Spinal cord (tissue), 10 donors: Measurements from ENCODE around the gene ZNF467. TPM values are rescaled to one million over a fixed set of nuclear protein-coding genes. Genes with fewer than 3 reads are reported as not detected.

ENCODE experiments used
- DNase-seq, 6 donors: peaks; one replicate each; pipeline versions ENCODE4 v3.0.0 to v3.0.0-alpha.2; 2013 to 2015; ENCODE audit warnings: low spot score in 6 of 6, low read depth in 4 of 6
- H3K27ac ChIP-seq: one replicate; pipeline ENCODE4 v1.5.1; 2013; ENCODE audit warnings: low read depth, low read length, control low read depth
- H3K27me3 ChIP-seq: one replicate; pipeline ENCODE4 v1.6.1; 2013; ENCODE audit warnings: low read length; ENCODE audit not compliant: control insufficient read depth, insufficient read depth
- H3K36me3 ChIP-seq: one replicate; pipeline ENCODE4 v1.6.1; 2013; ENCODE audit warnings: low read length; ENCODE audit not compliant: control insufficient read depth, insufficient read depth
- H3K4me1 ChIP-seq: one replicate; pipeline ENCODE4 v1.6.1; 2013; ENCODE audit warnings: low read length; ENCODE audit not compliant: control insufficient read depth, insufficient read depth
- H3K4me3 ChIP-seq: one replicate; pipeline ENCODE4 v1.5.1; 2013; ENCODE audit warnings: low read depth, low read length, control low read depth
- H3K9me3 ChIP-seq: one replicate; pipeline ENCODE4 v1.6.1; 2013; ENCODE audit warnings: low read length; ENCODE audit not compliant: control insufficient read depth, insufficient read depth
- WGBS: methylation state at CpG from one replicate; pipeline ENCODE4 v1.1.5; 2013; ENCODE audit warnings: missing lambda C conversion rate; ENCODE audit not compliant: insufficient coverage; 5-methylcytosine and 5-hydroxymethylcytosine counted together
- polyA plus RNA-seq, 2 donors: library from polyadenylated mRNA; unstranded; fragments of 120-200 nt; gene quantifications; one replicate each; pipeline ENCODE4 v1.2.1, GENCODE V29; 2013; ENCODE audit not compliant: insufficient read length in 2 of 2
- total RNA-seq, 2 donors: library from RNA; depleted of rRNA in 1 of 2; stranded (reverse); fragments of 120-200 nt in 1 of 2; fragments of >200 nt in 1 of 2; gene quantifications; one replicate each; pipeline versions ENCODE4 v1.2.3 to v1.2.4, GENCODE V29; 2013 to 2014
- donor health status: healthy.

The ZNF467 gene
- total and polyA plus RNA-seq, 4 donors, result 2.8 to 17.5 (median 7.8) TPM

GRCh38 chr7:149788300-149788851 lies 15.0 kb upstream of the ZNF467 start:
- H3K27ac ChIP-seq, result no peak overlapping the region
- no peaks in the 10 kb centered on the region for H3K9me3 ChIP-seq
- peaks cover 40% of the 10 kb centered on the region for H3K27me3 ChIP-seq
- no peak overlapping the region for H3K4me3 ChIP-seq
- H3K36me3 ChIP-seq, result peaks cover 11% of the 10 kb centered on the region
- WGBS, result 55% methylated on average over 8 of the region's 11 CpGs
- peaks cover 25% of the 10 kb centered on the region for H3K4me1 ChIP-seq
- DNase-seq, result no peak

DNA sequence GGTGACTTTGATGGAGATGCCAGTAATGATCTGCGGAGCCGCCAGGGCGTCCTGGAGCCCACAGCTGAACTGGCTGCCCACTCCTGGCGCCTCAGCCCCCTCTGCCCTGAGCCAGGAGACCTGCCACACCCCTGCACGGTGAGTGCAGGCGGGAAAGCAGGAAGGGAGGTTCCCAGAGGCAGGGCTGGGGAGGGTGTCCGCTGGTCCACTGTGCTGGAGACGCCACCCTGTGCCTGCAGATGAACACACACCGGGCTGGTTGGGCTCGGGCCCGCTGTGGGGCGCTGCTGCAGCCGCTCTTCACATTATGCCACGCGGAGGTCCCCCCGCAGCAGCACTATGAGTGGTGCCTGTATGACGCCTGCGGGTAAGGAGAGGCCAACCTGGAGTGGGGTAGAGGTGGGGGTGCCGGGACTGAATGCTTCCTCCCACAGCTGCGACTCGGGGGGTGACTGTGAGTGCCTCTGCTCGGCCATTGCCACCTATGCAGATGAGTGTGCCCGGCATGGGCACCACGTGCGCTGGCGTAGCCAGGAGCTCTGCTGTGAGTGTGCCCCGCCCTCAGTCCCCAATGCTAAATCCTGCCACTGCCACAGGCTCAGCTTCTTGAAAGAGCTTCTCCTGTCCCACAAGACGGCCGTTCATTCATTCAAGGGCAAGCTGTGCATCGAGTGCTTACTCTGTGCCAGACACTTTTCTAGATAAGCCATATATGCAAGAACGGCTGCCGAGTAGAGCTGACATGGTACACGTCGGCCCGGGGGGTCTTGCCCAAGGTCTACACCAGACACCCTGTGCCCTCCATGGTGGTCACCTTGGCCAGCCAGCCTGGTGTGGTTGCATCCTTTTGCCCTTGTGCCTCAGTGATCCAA lies 14.3 kb upstream of the ZNF467 start:
- Histone ChIP-seq H3K36me3 (peaks cover 14% of the 10 kb centered on the region), H3K4me1 (peaks cover 32% of the 10 kb centered on the region), H3K4me3 (no peak overlapping the region), H3K9me3 (no peaks in the 10 kb centered on the region), H3K27me3 (peaks cover 40% of the 10 kb centered on the region), H3K27ac (no peak overlapping the region)
- peak in 1 of 6 donors; percentile 11 for DNase-seq
- 43% methylated on average over 35 of the region's 35 CpGs for WGBS

DNA sequence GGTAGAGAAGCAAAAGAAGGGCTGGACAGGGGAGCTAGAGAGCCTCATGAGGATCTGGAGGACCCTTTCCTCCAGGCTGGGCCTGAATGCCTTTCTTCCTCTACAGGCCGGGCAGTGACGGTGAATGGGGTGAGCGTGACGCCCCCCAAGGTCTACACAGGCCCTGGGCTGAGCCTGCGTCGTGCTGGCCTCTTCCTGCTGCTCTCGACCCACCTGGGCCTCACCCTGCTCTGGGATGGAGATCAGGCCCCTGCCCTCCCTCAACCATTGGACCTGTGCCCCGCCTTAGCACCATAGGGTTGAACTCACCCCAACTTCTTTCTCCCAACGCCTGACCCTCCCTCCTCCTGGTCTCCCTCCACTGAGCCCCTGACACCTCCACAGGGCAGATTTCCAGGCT lies 12.6 kb upstream of the ZNF467 start:
- H3K4me3 ChIP-seq, result no peak overlapping the region
- no peaks in the 10 kb centered on the region for H3K9me3 ChIP-seq
- H3K27ac ChIP-seq, result no peak overlapping the region
- 86% methylated on average over 9 of the region's 9 CpGs for WGBS
- peaks cover 38% of the 10 kb centered on the region for H3K27me3 ChIP-seq
- peaks cover 33% of the 10 kb centered on the region for H3K4me1 ChIP-seq
- no peak for DNase-seq
- H3K36me3 ChIP-seq, result peaks cover 3% of the 10 kb centered on the region

- Histone ChIP-seq H3K4me1 (peaks cover 33% of the 10 kb centered on the region), H3K4me3 (no peak overlapping the region), H3K27me3 (peaks cover 32% of the 10 kb centered on the region), H3K36me3 (peaks cover 3% of the 10 kb centered on the region), H3K9me3 (no peaks in the 10 kb centered on the region), H3K27ac (no peak overlapping the region)
- WGBS, result 92% methylated on average over 15 of the region's 15 CpGs
- DNase-seq, result no peak
Measured at GRCh38 chr7:149785402-149785801, 12.0 kb upstream of the ZNF467 start.

GRCh38 chr7:149784251-149784608 lies 10.8 kb upstream of the ZNF467 start:
- 88% methylated on average over 2 of the region's 5 CpGs for WGBS
- H3K27ac ChIP-seq, result no peak overlapping the region
- H3K9me3 ChIP-seq, result no peaks in the 10 kb centered on the region
- no peak overlapping the region for H3K4me3 ChIP-seq
- H3K36me3 ChIP-seq, result peaks cover 3% of the 10 kb centered on the region
- H3K4me1 ChIP-seq, result peaks cover 26% of the 10 kb centered on the region
- H3K27me3 ChIP-seq, result peaks cover 23% of the 10 kb centered on the region
- DNase-seq, result no peak

DNA sequence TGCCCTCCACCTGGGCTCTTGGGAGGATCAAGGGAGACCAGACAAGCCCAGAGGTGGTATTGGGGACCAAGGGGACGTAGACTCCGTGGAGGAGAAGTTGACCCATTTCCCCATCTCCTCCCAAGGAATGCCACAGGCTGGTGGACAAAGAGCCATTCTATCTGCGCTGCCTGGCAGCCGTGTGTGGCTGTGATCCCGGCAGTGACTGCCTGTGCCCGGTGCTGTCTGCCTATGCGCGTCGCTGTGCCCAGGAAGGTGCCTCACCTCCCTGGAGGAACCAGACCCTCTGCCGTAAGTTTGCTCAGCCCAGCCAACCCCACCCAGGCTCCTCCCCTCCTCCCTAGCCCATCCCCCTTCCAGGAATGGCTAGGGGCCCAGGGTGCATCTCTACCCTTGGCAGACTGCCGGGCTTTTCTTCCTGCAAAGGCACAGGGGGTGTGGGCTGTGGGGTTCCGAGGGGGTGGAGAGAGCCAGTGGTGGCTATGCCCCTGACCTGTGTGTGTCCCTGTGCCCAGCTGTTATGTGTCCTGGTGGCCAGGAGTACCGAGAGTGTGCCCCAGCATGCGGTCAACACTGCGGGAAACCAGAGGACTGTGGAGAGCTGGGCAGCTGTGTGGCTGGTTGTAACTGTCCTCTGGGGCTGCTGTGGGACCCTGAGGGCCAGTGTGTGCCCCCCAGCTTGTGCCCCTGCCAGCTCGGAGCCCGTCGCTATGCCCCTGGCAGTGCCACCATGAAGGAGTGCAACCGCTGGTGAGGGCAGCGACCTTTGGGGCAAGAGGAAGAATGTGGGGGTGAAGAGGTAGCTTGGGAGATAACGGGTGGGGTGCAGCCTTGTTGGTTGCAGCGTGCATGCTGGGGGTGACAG lies 10.2 kb upstream of the ZNF467 start:
- DNase-seq, result peak in 2 of 6 donors; percentile 22 to 47
- H3K27ac ChIP-seq, result no peak overlapping the region

GRCh38 chr7:149782682-149783345 lies 9.4 kb upstream of the ZNF467 start:
- no peaks in the 10 kb centered on the region for H3K9me3 ChIP-seq
- H3K36me3 ChIP-seq, result peaks cover 3% of the 10 kb centered on the region
- no peak overlapping the region for H3K4me3 ChIP-seq
- peaks cover 10% of the 10 kb centered on the region for H3K27me3 ChIP-seq
- WGBS, result 85% methylated on average over 12 of the region's 18 CpGs
- H3K4me1 ChIP-seq, result peaks cover 33% of the 10 kb centered on the region
- DNase-seq, result no peak
- H3K27ac ChIP-seq, result no peak overlapping the region

More for the DNA sequence above, 10.2 kb upstream of the ZNF467 start:
- no peak overlapping the region for H3K4me3 ChIP-seq
- H3K36me3 ChIP-seq, result peaks cover 3% of the 10 kb centered on the region
- peaks cover 17% of the 10 kb centered on the region for H3K27me3 ChIP-seq
- WGBS, result 49% methylated on average over 18 of the region's 22 CpGs
- no peaks in the 10 kb centered on the region for H3K9me3 ChIP-seq
- peaks cover 27% of the 10 kb centered on the region for H3K4me1 ChIP-seq

- Histone ChIP-seq H3K4me3 (no peak overlapping the region), H3K9me3 (no peaks in the 10 kb centered on the region), H3K4me1 (peaks cover 30% of the 10 kb centered on the region), H3K27ac (no peak overlapping the region), H3K36me3 (peaks cover 3% of the 10 kb centered on the region), H3K27me3 (peaks cover 1% of the 10 kb centered on the region)
- 94% methylated on average over 10 of the region's 13 CpGs for WGBS
- DNase-seq, result no peak
Measured at GRCh38 chr7:149781921-149782320, 8.5 kb upstream of the ZNF467 start.
